Measurements from ENCODE around the gene PSORS1C1. TPM values are rescaled to one million over a fixed set of nuclear protein-coding genes. Genes with fewer than 3 reads are reported as not detected.

PSORS1C1 gene
- total and polyA plus RNA-seq, 7 donors = 0.03 to 0.47 (median 0.07) TPM; not detected in 1

- peak; percentile 61 to 84 (median 64) for ATAC-seq
- DNase-seq = peak; percentile 46 to 70
- intact Hi-C loops (cut with DNase I) = loop anchor here (2.0 to 10.0 kb wide), 4 partner anchors 165 to 395 kb away; partner anchors contain the start of genes FLOT1 (in 1 of the 2), IER3 (in 1 of the 2), PPP1R18 (in 1 of the 2) and VARS2 (in 1 of the 2)
- H3K27me3 ChIP-seq (ENCODE audit: insufficient read depth in 3 of 3, low read length in 2 of 3) = no peaks in the 10 kb centered on the region
- peak overlapping the region; percentile 21 for H3K4me3 ChIP-seq
- peaks cover 10% of the 10 kb centered on the region for H3K4me1 ChIP-seq
- H3K36me3 ChIP-seq (ENCODE audit: insufficient read depth in 1 of 2, low read depth in 1 of 2) = no peaks in the 10 kb centered on the region
- 24 to 28% (median 24%) methylated on average over 22 of the region's 22 CpGs for WGBS, 3 donors
- H3K27ac ChIP-seq = no peak overlapping the region
- TF ChIP-seq, protein P1, sequence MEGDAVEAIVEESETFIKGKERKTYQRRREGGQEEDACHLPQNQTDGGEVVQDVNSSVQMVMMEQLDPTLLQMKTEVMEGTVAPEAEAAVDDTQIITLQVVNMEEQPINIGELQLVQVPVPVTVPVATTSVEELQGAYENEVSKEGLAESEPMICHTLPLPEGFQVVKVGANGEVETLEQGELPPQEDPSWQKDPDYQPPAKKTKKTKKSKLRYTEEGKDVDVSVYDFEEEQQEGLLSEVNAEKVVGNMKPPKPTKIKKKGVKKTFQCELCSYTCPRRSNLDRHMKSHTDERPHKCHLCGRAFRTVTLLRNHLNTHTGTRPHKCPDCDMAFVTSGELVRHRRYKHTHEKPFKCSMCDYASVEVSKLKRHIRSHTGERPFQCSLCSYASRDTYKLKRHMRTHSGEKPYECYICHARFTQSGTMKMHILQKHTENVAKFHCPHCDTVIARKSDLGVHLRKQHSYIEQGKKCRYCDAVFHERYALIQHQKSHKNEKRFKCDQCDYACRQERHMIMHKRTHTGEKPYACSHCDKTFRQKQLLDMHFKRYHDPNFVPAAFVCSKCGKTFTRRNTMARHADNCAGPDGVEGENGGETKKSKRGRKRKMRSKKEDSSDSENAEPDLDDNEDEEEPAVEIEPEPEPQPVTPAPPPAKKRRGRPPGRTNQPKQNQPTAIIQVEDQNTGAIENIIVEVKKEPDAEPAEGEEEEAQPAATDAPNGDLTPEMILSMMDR (IDR thresholded peaks at IDR 0.05) = peak; percentile 78
- no peaks in the 10 kb centered on the region for H3K9me3 ChIP-seq
Observed at GRCh38 chr6:31079656-31080261, 34.8 kb upstream of the PSORS1C1 start.

DNA sequence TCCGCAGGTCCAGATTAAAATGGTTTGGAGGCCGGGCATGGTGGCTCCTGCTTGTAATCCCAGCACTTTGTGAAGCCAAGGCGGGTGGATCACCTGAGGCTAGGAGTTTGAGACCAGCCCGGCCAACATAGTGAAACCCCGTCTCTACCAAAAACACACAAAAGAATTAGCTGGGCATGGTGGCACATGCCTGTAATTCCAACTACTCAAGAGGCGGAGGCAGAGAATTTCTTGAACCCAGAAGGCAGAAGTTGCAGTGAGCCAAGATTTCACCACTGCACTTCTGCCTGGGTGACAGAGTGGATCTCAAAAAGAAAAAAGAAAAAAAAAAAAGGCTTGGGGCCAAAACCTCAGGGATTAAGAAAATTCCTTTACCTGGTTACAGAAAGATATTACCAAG, 32.7 kb upstream of the PSORS1C1 start:
- Histone ChIP-seq H3K27ac (no peak overlapping the region), H3K9me3 (no peaks in the 10 kb centered on the region), H3K36me3 (ENCODE audit: insufficient read depth in 1 of 2, low read depth in 1 of 2) (no peaks in the 10 kb centered on the region), H3K4me3 (no peak overlapping the region), H3K4me1 (peaks cover 12% of the 10 kb centered on the region), H3K27me3 (ENCODE audit: insufficient read depth in 3 of 3, low read length in 2 of 3) (no peaks in the 10 kb centered on the region)
- DNase-seq (no peak), ATAC-seq (no peak)
- 80 to 91% (median 83%) methylated on average over 6 of the region's 6 CpGs for WGBS, 3 donors
- intact Hi-C loops (cut with DNase I) = loop anchor here in 1 of 2 donors (10.0 kb wide), 2 partner anchors 337 to 397 kb away; partner anchors contain the start of genes FLOT1, IER3 and PPP1R18
- TF ChIP-seq, protein P1 (IDR thresholded peaks at IDR 0.05) = no peak

GRCh38 chr6:31083742-31084354, 30.8 kb upstream of the PSORS1C1 start:
- 22 to 37% (median 29%) methylated on average over 8 of the region's 8 CpGs for WGBS, 3 donors
- H3K4me1 ChIP-seq = peaks cover 17% of the 10 kb centered on the region
- intact Hi-C loops (cut with DNase I) = loop anchor here in 1 of 2 donors (10.0 kb wide), 2 partner anchors 339 to 399 kb away; partner anchors contain the start of genes FLOT1, IER3 and PPP1R18
- H3K36me3 ChIP-seq (ENCODE audit: insufficient read depth in 1 of 2, low read depth in 1 of 2) = no peaks in the 10 kb centered on the region
- H3K27me3 ChIP-seq (ENCODE audit: insufficient read depth in 3 of 3, low read length in 2 of 3) = no peaks in the 10 kb centered on the region
- H3K27ac ChIP-seq = no peak overlapping the region
- TF ChIP-seq, protein P1 (IDR thresholded peaks at IDR 0.05) = peak; percentile 35
- ATAC-seq (peak; percentile 34 to 76 (median 42)), DNase-seq (peak; percentile 18 to 57)
- H3K4me3 ChIP-seq = no peak overlapping the region
- no peaks in the 10 kb centered on the region for H3K9me3 ChIP-seq

DNA sequence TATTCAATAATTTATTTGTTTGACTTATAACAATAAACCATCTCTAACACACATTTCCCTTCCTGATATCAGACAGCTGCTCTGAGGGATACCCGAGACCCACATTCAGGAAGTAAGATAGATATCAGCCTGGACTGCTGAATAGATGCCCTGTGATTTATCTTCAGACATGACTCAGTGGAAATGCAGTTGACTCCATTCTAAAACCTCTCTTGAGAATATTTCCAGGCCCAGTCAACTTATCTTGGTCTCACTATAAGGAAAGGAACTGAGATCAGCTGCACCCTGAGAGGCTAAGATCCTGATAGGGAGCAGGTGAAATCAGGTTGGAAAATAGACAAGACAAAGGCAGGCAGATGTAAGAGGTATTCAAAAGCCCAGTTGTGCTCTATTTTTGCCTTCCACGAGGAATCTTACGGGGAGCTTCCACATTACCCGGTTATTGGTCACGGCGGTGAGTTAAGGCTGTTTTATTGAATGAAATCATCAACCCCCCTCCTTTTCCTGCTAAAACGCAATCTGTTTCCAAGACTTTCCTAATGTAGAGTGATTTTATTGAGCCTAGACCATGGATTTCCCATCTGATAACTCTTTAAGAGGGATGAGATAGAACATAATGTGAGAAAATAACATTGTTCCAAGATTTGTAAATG, 27.7 kb upstream of the PSORS1C1 start:
- WGBS, 3 donors = 15 to 24% (median 19%) methylated on average over 7 of the region's 7 CpGs
- TF ChIP-seq, protein P1 (IDR thresholded peaks at IDR 0.05) = no peak
- Histone ChIP-seq H3K36me3 (ENCODE audit: insufficient read depth in 1 of 2, low read depth in 1 of 2) (no peaks in the 10 kb centered on the region), H3K4me3 (no peak overlapping the region), H3K9me3 (no peaks in the 10 kb centered on the region), H3K27me3 (ENCODE audit: insufficient read depth in 3 of 3, low read length in 2 of 3) (no peaks in the 10 kb centered on the region), H3K27ac (peak overlapping the region; percentile 31), H3K4me1 (peaks cover 17% of the 10 kb centered on the region)
- ATAC-seq (peak in 3 of 4 donors; percentile 23 to 50 (median 28)), DNase-seq (no peak)
- intact Hi-C loops (cut with DNase I) = loop anchor here (2.0 to 10.0 kb wide), 6 partner anchors 172 to 545 kb away; partner anchors contain the start of genes FLOT1 (in 1 of the 2), IER3 (in 1 of the 2), PPP1R18 (in 1 of the 2) and VARS2 (in 1 of the 2)

All from psoas muscle (tissue), 8 donors.